Duodenal mucosa (tissue), 2 donors: Measurements from ENCODE around the gene POLD2.

Source experiments
- H3K27ac ChIP-seq: one replicate; pipeline ENCODE4 v1.7.0; 2013; ENCODE audit warnings: low read depth, low read length
- H3K27me3 ChIP-seq, 2 donors: one replicate each; pipeline ENCODE4 v1.7.0; 2013; ENCODE audit warnings: low read length in 2 of 2, control low read depth in 1 of 2; ENCODE audit not compliant: insufficient read depth in 2 of 2, control insufficient read depth in 1 of 2
- H3K36me3 ChIP-seq, 2 donors: one replicate each; pipeline ENCODE4 v1.7.0; 2013; ENCODE audit warnings: low read length in 2 of 2, control low read depth in 1 of 2; ENCODE audit not compliant: insufficient read depth in 2 of 2, control insufficient read depth in 1 of 2
- H3K4me1 ChIP-seq, 2 donors: one replicate each; pipeline ENCODE4 v1.7.0; 2013; ENCODE audit warnings: low read length in 2 of 2, control low read depth in 1 of 2; ENCODE audit not compliant: insufficient read depth in 2 of 2, control insufficient read depth in 1 of 2
- H3K4me3 ChIP-seq, 2 donors: one replicate each; pipeline ENCODE4 v1.7.0; 2013; ENCODE audit warnings: low read length in 2 of 2, low read depth in 1 of 2
- H3K9ac ChIP-seq, 2 donors: one replicate each; pipeline ENCODE4 v1.7.0; 2013; ENCODE audit warnings: low read length in 2 of 2, low read depth in 1 of 2
- H3K9me3 ChIP-seq, 2 donors: one replicate each; pipeline ENCODE4 v1.7.0; 2013; ENCODE audit warnings: low read length in 2 of 2, control low read depth in 1 of 2; ENCODE audit not compliant: control insufficient read depth in 1 of 2

POLD2 gene

GRCh38 chr7:44122529-44122928 is 819 bp downstream of the POLD2 start:
- Histone ChIP-seq H3K27ac (no peak overlapping the region), H3K9ac (peak overlapping the region; percentile 55 to 75), H3K36me3 (peaks cover 4 to 27% of the 10 kb centered on the region in 2 donors), H3K4me3 (peak overlapping the region; percentile 86 to 89), H3K27me3 (no peaks in the 10 kb centered on the region), H3K9me3 (no peaks in the 10 kb centered on the region), H3K4me1 (peaks cover 6 to 12% of the 10 kb centered on the region in 2 donors)

GRCh38 chr7:44121761-44122420 is 1.5 kb downstream of the POLD2 start:
- Histone ChIP-seq H3K27ac (no peak overlapping the region), H3K4me1 (peaks cover 6 to 12% of the 10 kb centered on the region in 2 donors), H3K36me3 (peaks cover 4 to 34% of the 10 kb centered on the region in 2 donors), H3K9me3 (no peaks in the 10 kb centered on the region), H3K27me3 (no peaks in the 10 kb centered on the region), H3K4me3 (no peak overlapping the region), H3K9ac (no peak overlapping the region)

- H3K4me3 ChIP-seq, result no peak overlapping the region
- no peaks in the 10 kb centered on the region for H3K27me3 ChIP-seq
- peaks cover 6 to 12% of the 10 kb centered on the region in 2 donors for H3K4me1 ChIP-seq
- no peak overlapping the region for H3K9ac ChIP-seq
- H3K9me3 ChIP-seq, result no peaks in the 10 kb centered on the region
- peaks cover 9 to 44% of the 10 kb centered on the region in 2 donors for H3K36me3 ChIP-seq
- no peak overlapping the region for H3K27ac ChIP-seq
Observed at GRCh38 chr7:44120395-44120794, 3.0 kb downstream of the POLD2 start.

GRCh38 chr7:44119829-44120380 is 3.4 kb downstream of the POLD2 start:
- H3K4me3 ChIP-seq, result no peak overlapping the region
- no peaks in the 10 kb centered on the region for H3K9me3 ChIP-seq
- no peak overlapping the region for H3K27ac ChIP-seq
- no peaks in the 10 kb centered on the region for H3K27me3 ChIP-seq
- peaks cover 9 to 46% of the 10 kb centered on the region in 2 donors for H3K36me3 ChIP-seq
- H3K9ac ChIP-seq, result no peak overlapping the region
- peaks cover 6 to 12% of the 10 kb centered on the region in 2 donors for H3K4me1 ChIP-seq

- Histone ChIP-seq H3K27ac (no peak overlapping the region), H3K27me3 (no peaks in the 10 kb centered on the region), H3K4me1 (peaks cover 5 to 6% of the 10 kb centered on the region in 2 donors), H3K4me3 (no peak overlapping the region), H3K9me3 (no peaks in the 10 kb centered on the region), H3K9ac (no peak overlapping the region), H3K36me3 (peaks cover 12 to 54% of the 10 kb centered on the region in 2 donors)
Observed at GRCh38 chr7:44117801-44118429, 5.4 kb downstream of the POLD2 start.

- Histone ChIP-seq H3K9ac (no peak overlapping the region), H3K36me3 (peaks cover 12 to 54% of the 10 kb centered on the region in 2 donors), H3K9me3 (no peaks in the 10 kb centered on the region), H3K27me3 (no peaks in the 10 kb centered on the region), H3K27ac (no peak overlapping the region), H3K4me1 (no peaks in the 10 kb centered on the region), H3K4me3 (no peak overlapping the region)
Observed at GRCh38 chr7:44116789-44117666, 6.3 kb downstream of the POLD2 start.

- Histone ChIP-seq H3K4me3 (no peak overlapping the region), H3K9ac (no peak overlapping the region), H3K27ac (no peak overlapping the region), H3K9me3 (no peaks in the 10 kb centered on the region), H3K4me1 (no peaks in the 10 kb centered on the region), H3K27me3 (no peaks in the 10 kb centered on the region), H3K36me3 (peaks cover 12 to 51% of the 10 kb centered on the region in 2 donors)
Observed at GRCh38 chr7:44116087-44116788, 7.1 kb downstream of the POLD2 start.

- no peak overlapping the region for H3K27ac ChIP-seq
- no peaks in the 10 kb centered on the region for H3K27me3 ChIP-seq
- H3K9me3 ChIP-seq, result no peaks in the 10 kb centered on the region
- no peak overlapping the region for H3K4me3 ChIP-seq
- H3K9ac ChIP-seq, result no peak overlapping the region
- H3K36me3 ChIP-seq, result peaks cover 12 to 41% of the 10 kb centered on the region in 2 donors
- H3K4me1 ChIP-seq, result no peaks in the 10 kb centered on the region
Observed at GRCh38 chr7:44114586-44115310, 8.6 kb downstream of the POLD2 start.

GRCh38 chr7:44113764-44114354 is 9.5 kb downstream of the POLD2 start:
- H3K4me1 ChIP-seq, result no peaks in the 10 kb centered on the region
- no peaks in the 10 kb centered on the region for H3K9me3 ChIP-seq
- no peaks in the 10 kb centered on the region for H3K27me3 ChIP-seq
- H3K27ac ChIP-seq, result no peak overlapping the region
- peaks cover 12 to 34% of the 10 kb centered on the region in 2 donors for H3K36me3 ChIP-seq
- H3K4me3 ChIP-seq, result no peak overlapping the region
- no peak overlapping the region for H3K9ac ChIP-seq
